A549 (cell line): Measurements from ENCODE around the gene NFIA. TPM values are rescaled to one million over a fixed set of nuclear protein-coding genes. Genes with fewer than 3 reads are reported as not detected.

Experiments used
- ATAC-seq, 2 experiments: fragments of 200-7000 bp in 1 of 2; fragments of >200 bp in 1 of 2; cut with Nextera tagmentation in 1 of 2; cut with Tn5 transposase in 1 of 2; 3 replicates each; pipeline versions ENCODE4 v1.8.0 to v1.9.1; 2018 to 2020; ENCODE audit warnings: mild to moderate bottlenecking in 1 of 2, moderate library complexity in 1 of 2
- CTCF ChIA-PET: fragments of 300-600 bp; sonication (Branson Sonifier 250); formaldehyde crosslinking; extraction: SDS; loops from one replicate; lab custom pipeline; 2021; ENCODE audit warnings: antibody characterized with exemption, inconsistent platforms; lab: Yijun Ruan, JAX
- POLR2A ChIA-PET: fragments of 350-600 bp; formaldehyde crosslinking; extraction: SDS; loops from one replicate; lab custom pipeline; 2021; ENCODE audit warnings: antibody characterized with exemption, inconsistent platforms; lab: Yijun Ruan, JAX
- DNase-seq, 2 experiments: peaks; one replicate each; pipeline versions ENCODE4 v3.0.0 to v3.0.0-alpha.2; 2011 to 2016; ENCODE audit warnings: low read depth in 1 of 2, low spot score in 1 of 2
- FAIRE-seq: peaks from 2 replicates; lab custom pipeline; 2011; peaks lifted over from hg19 to GRCh38; lab: Jason Lieb, UNC
- H3K27ac ChIP-seq, 2 experiments: fragments of >200 bp; sonication (Bioruptor Twin); formaldehyde crosslinking; 3 replicates each; pipeline ENCODE4 v1.5.1; 2016 to 2017
- H3K4me1 ChIP-seq: fragments of >200 bp; sonication (Bioruptor Twin); formaldehyde crosslinking; 3 replicates; pipeline ENCODE4 v1.6.1; 2016
- H3K4me2 ChIP-seq: fragments of >200 bp; sonication (Bioruptor Twin); formaldehyde crosslinking; 3 replicates; pipeline ENCODE4 v1.6.1; 2016
- H3K4me3 ChIP-seq: fragments of >200 bp; sonication (Bioruptor Twin); formaldehyde crosslinking; 3 replicates; pipeline ENCODE4 v1.5.1; 2016
- H3K9me3 ChIP-seq: fragments of >200 bp; sonication (Bioruptor Twin); formaldehyde crosslinking; 3 replicates; pipeline ENCODE4 v1.6.1; 2016
- ATOH8 ChIP-seq: fragments of 250-450 bp; sonication (Bioruptor Pico); IDR thresholded peaks from 2 replicates; pipeline ENCODE4 v1.5.0; 2020; ENCODE audit warnings: low read depth, mild to moderate bottlenecking, moderate library complexity
- BHLHE40 ChIP-seq: IDR thresholded peaks from 2 replicates; pipeline ENCODE4 v1.6.1; 2012; ENCODE audit warnings: low read depth, low read length, inconsistent platforms
- CBX2 ChIP-seq: fragments of 200-600 bp; sonication (generic); IDR thresholded peaks from 2 replicates; pipeline ENCODE4 v1.6.1; 2016; ENCODE audit warnings: low read depth, mild to moderate bottlenecking, borderline replicate concordance
- CEBPB ChIP-seq, 2 experiments: fragments of >200 bp in 1 of 2; sonication (Bioruptor Twin) in 1 of 2; formaldehyde crosslinking in 1 of 2; IDR thresholded peaks; 2 replicates each; pipeline ENCODE4 v1.6.1; 2012 to 2016
- CHD4 ChIP-seq: fragments of 200-600 bp; sonication (generic); IDR thresholded peaks from 2 replicates; pipeline ENCODE4 v1.6.1; 2016; ENCODE audit warnings: antibody characterized with exemption, mild to moderate bottlenecking, borderline replicate concordance
- ESRRA ChIP-seq: fragments of 150-350 bp; IDR thresholded peaks from 2 replicates; pipeline ENCODE4 v1.6.1; 2014; ENCODE audit warnings: mild to moderate bottlenecking, low read length, borderline replicate concordance
- FOSB ChIP-seq: fragments of 250-450 bp; sonication (Bioruptor Pico); IDR thresholded peaks from 2 replicates; pipeline ENCODE4 v1.5.0; 2020; ENCODE audit warnings: mild to moderate bottlenecking, moderate library complexity
- FOSL2 ChIP-seq, 2 experiments: fragments of 450-650 bp in 1 of 2; fragments of >200 bp in 1 of 2; sonication (Bioruptor Twin) in 1 of 2; formaldehyde crosslinking; IDR thresholded peaks; 2 replicates each; pipeline versions ENCODE4 v1.5.0 to v1.6.1; 2016 to 2020; ENCODE audit warnings: mild to moderate bottlenecking in 1 of 2, moderate library complexity in 1 of 2
- HMGXB4 ChIP-seq: fragments of 250-450 bp; sonication (Bioruptor Pico); IDR thresholded peaks from 2 replicates; pipeline ENCODE4 v1.5.0; 2021; ENCODE audit warnings: mild to moderate bottlenecking, moderate library complexity, borderline replicate concordance
- HOXA7 ChIP-seq: fragments of 250-450 bp; sonication (Bioruptor Pico); IDR thresholded peaks from 2 replicates; pipeline ENCODE4 v1.5.0; 2020; ENCODE audit warnings: mild to moderate bottlenecking, moderate library complexity
- HOXB13 ChIP-seq: fragments of 250-450 bp; sonication (Bioruptor Pico); IDR thresholded peaks from 2 replicates; pipeline ENCODE4 v1.5.0; 2020; ENCODE audit warnings: low read depth, mild to moderate bottlenecking, moderate library complexity
- HOXB5 ChIP-seq: fragments of 250-450 bp; sonication (Bioruptor Pico); IDR thresholded peaks from 2 replicates; pipeline ENCODE4 v1.5.0; 2020; ENCODE audit warnings: mild to moderate bottlenecking, moderate library complexity
- KDM1A ChIP-seq: fragments of 200-600 bp; sonication (generic); IDR thresholded peaks from 2 replicates; pipeline ENCODE4 v1.6.1; 2016; ENCODE audit warnings: low read depth, mild to moderate bottlenecking
- MAZ ChIP-seq: fragments of 150-350 bp; IDR thresholded peaks from 2 replicates; pipeline ENCODE4 v1.6.1; 2014; ENCODE audit warnings: antibody characterized with exemption, low read depth, low read length, borderline replicate concordance
- MYC ChIP-seq: IDR thresholded peaks from 2 replicates; pipeline ENCODE4 v1.6.1; 2012; ENCODE audit warnings: mild to moderate bottlenecking, inconsistent platforms, low read length, improper control_type of control experiment, borderline replicate concordance
- NFE2L2 ChIP-seq: fragments of 150-350 bp; conservative IDR thresholded peaks from 2 replicates; pipeline ENCODE4 v1.6.1; 2014; ENCODE audit warnings: low read length
- NPAS2 ChIP-seq: fragments of 250-450 bp; sonication (Bioruptor Pico); IDR thresholded peaks from 2 replicates; pipeline ENCODE4 v1.8.0; 2022; ENCODE audit warnings: mild to moderate bottlenecking, moderate library complexity, borderline replicate concordance
- POLR2AphosphoS2 ChIP-seq: conservative IDR thresholded peaks from 2 replicates; pipeline ENCODE4 v1.6.1; 2012; ENCODE audit warnings: low read length, improper control_type of control experiment, inconsistent platforms
- RARB ChIP-seq: fragments of 250-450 bp; sonication (Bioruptor Pico); IDR thresholded peaks from 2 replicates; pipeline ENCODE4 v1.8.0; 2021; ENCODE audit warnings: mild to moderate bottlenecking, moderate library complexity
- RCOR1 ChIP-seq: fragments of 150-350 bp; IDR thresholded peaks from 2 replicates; pipeline ENCODE4 v1.6.1; 2014; ENCODE audit warnings: antibody characterized with exemption, low read length, low read depth
- RNF2 ChIP-seq: fragments of 200-600 bp; sonication (generic); IDR thresholded peaks from 2 replicates; pipeline ENCODE4 v1.6.1; 2016; ENCODE audit warnings: low read depth, mild to moderate bottlenecking, antibody characterized with exemption, moderate library complexity, borderline replicate concordance
- SMC3 ChIP-seq: fragments of >200 bp; sonication (Bioruptor Twin); formaldehyde crosslinking; IDR thresholded peaks from 3 replicates; pipeline ENCODE4 v1.6.1; 2018; ENCODE audit warnings: inconsistent platforms
- SREBF2 ChIP-seq: fragments of 450-650 bp; IDR thresholded peaks from 2 replicates; pipeline ENCODE4 v1.6.1; 2014; ENCODE audit warnings: mild to moderate bottlenecking, moderate library complexity
- USF2 ChIP-seq: fragments of 450-650 bp; IDR thresholded peaks from 2 replicates; pipeline ENCODE4 v1.6.1; 2014; ENCODE audit warnings: antibody characterized with exemption
- ZFP36 ChIP-seq: fragments of 450-650 bp; IDR thresholded peaks from 2 replicates; pipeline ENCODE4 v1.6.1; 2014; ENCODE audit warnings: borderline replicate concordance; ENCODE audit not compliant: partially characterized antibody
- ZNF302 ChIP-seq: fragments of 250-450 bp; sonication (Bioruptor Pico); IDR thresholded peaks from 2 replicates; pipeline ENCODE4 v1.9.0; 2021; ENCODE audit warnings: inconsistent platforms, mild to moderate bottlenecking, moderate library complexity
- WGBS: methylation state at CpG from one replicate; pipeline ENCODE4 v1.1.6; 2017; ENCODE audit errors: missing lambda C conversion rate; 5-methylcytosine and 5-hydroxymethylcytosine counted together
- polyA plus RNA-seq, 4 experiments: library from polyadenylated mRNA; depleted of rRNA in 3 of 4; stranded (reverse); fragments of >200 nt; fragmentation: RNase III in 1 of 4; extraction: RNeasy Plus Mini Kit Qiagen cat#74134 plus additional on column Dnase treatment in 1 of 4; gene quantifications; 2 replicates in 3 of 4; 3 replicates in 1 of 4; pipeline ENCODE4 v1.2.3, GENCODE V29; 2011 to 2017

The NFIA gene
- polyA plus RNA-seq, 2 of the 4 experiments (the other 2 are of a cell fraction): 6.5 to 25.8 TPM

GRCh38 chr1:61284936-61285335, 202.6 kb downstream of the NFIA start:
- Histone ChIP-seq H3K4me2 (0 out of 3 replicates have a peak overlapping the region, but pooled peaks have one; percentile 30), H3K4me3 (no peak overlapping the region), H3K9me3 (no peaks in the 10 kb centered on the region), H3K4me1 (peaks cover 57% of the 10 kb centered on the region), H3K27ac (peak overlapping the region in 1 of 2 experiments; percentile 42; a peak in 2 of 6 replicates)
- no peak for ATAC-seq
- WGBS: 98% methylated on average over 5 of the region's 5 CpGs
- POLR2A ChIA-PET: no interaction called here
- TF ChIP-seq RNF2: no peak
- no peak for TF ChIP-seq CEBPB (IDR thresholded peaks at IDR 0.05)
- no peak for TF ChIP-seq POLR2AphosphoS2
- no peak for TF ChIP-seq MAZ
- no peak for TF ChIP-seq HMGXB4 (CRISPR knock-in tag)
- TF ChIP-seq FOSL2 (IDR thresholded peaks at IDR 0.05): no peak
- no peak for TF ChIP-seq FOSL2 (CRISPR knock-in tag; IDR thresholded peaks at IDR 0.05)
- TF ChIP-seq RARB (CRISPR knock-in tag): no peak
- TF ChIP-seq RCOR1: no peak
- CTCF ChIA-PET: interaction anchor here (0.7 kb wide), 1 partner anchor 9 kb away, joined by 3 read pairs; no protein-coding TSS in a partner anchor
- no peak for DNase-seq
- FAIRE-seq: no peak

GRCh38 chr1:61285371-61285885, 203.1 kb downstream of the NFIA start:
- DNase-seq: no peak
- TF ChIP-seq MAZ: no peak
- TF ChIP-seq NFE2L2: no peak
- TF ChIP-seq SMC3: no peak
- TF ChIP-seq USF2: no peak
- CTCF ChIA-PET: interaction anchor here (0.7 to 0.9 kb wide), 2 partner anchors 8 to 147 kb away, joined by 3 read pairs; no protein-coding TSS in a partner anchor
- 90% methylated on average over 3 of the region's 3 CpGs for WGBS
- H3K4me2 ChIP-seq: peak overlapping the region; percentile 30; the same call in 2 of the 3 replicates
- POLR2A ChIA-PET: interaction anchor here (0.7 kb wide), 1 partner anchor 14 kb away, joined by 3 read pairs; no protein-coding TSS in a partner anchor
- H3K4me1 ChIP-seq: peaks cover 57% of the 10 kb centered on the region
- H3K4me3 ChIP-seq: no peak overlapping the region
- no peak for FAIRE-seq
- H3K27ac ChIP-seq: peak overlapping the region; percentile 43 to 68; a peak in 3 of 6 replicates
- H3K9me3 ChIP-seq: no peaks in the 10 kb centered on the region
- no peak for ATAC-seq

- WGBS: 33% methylated on average over 2 of the region's 2 CpGs
- Histone ChIP-seq H3K4me1 (peaks cover 55% of the 10 kb centered on the region), H3K4me3 (no peak overlapping the region), H3K9me3 (no peaks in the 10 kb centered on the region), H3K27ac (peak overlapping the region; percentile 41 to 48; a peak in 4 of 6 replicates), H3K4me2 (peak overlapping the region; percentile 30)
- DNase-seq (no peak), ATAC-seq (peak in 1 of 2 experiments; percentile 73; a peak in 3 of 6 replicates), FAIRE-seq (no peak)
- POLR2A ChIA-PET: no interaction called here
- no peak for TF ChIP-seq USF2
- TF ChIP-seq BHLHE40: no peak
- no peak for TF ChIP-seq ATOH8
- no peak for TF ChIP-seq ZNF302 (CRISPR knock-in tag)
- no peak for TF ChIP-seq SREBF2
- TF ChIP-seq FOSB (CRISPR knock-in tag): no peak
- TF ChIP-seq MAZ: no peak
- TF ChIP-seq HOXB13 (CRISPR knock-in tag): no peak
- no peak for TF ChIP-seq RNF2
- no peak for TF ChIP-seq CBX2
- no peak for TF ChIP-seq ZFP36
- TF ChIP-seq KDM1A: no peak
- no peak for TF ChIP-seq HOXA7 (CRISPR knock-in tag)
- TF ChIP-seq NPAS2 (CRISPR knock-in tag): no peak
- TF ChIP-seq SMC3: no peak
- TF ChIP-seq HOXB5 (CRISPR knock-in tag): no peak
- TF ChIP-seq MYC: no peak
- TF ChIP-seq CHD4: no peak
- no peak for TF ChIP-seq ESRRA
- CTCF ChIA-PET: no interaction called here
These were observed 204.7 kb downstream of the NFIA start for GRCh38 chr1:61287014-61287413.
